H9 (cell line): ENCODE data around the gene CNTD1. TPM values are rescaled to one million over a fixed set of nuclear protein-coding genes. Genes with fewer than 3 reads are reported as not detected.

Experiments
- DNase-seq: peaks from one replicate; pipeline ENCODE4 v3.0.0-alpha.2; 2017
- H2AFZ ChIP-seq: one replicate; pipeline ENCODE4 v1.6.1; 2013; ENCODE audit warnings: mild to moderate bottlenecking, low read length, control low read depth, moderate library complexity
- H2AK5ac ChIP-seq: 2 replicates; pipeline ENCODE4 v1.6.1; 2013; ENCODE audit warnings: low read length, control low read depth, mixed read lengths; ENCODE audit not compliant: insufficient read length
- H2BK120ac ChIP-seq: one replicate; pipeline ENCODE4 v1.6.1; 2013; ENCODE audit warnings: low read depth, mild to moderate bottlenecking, low read length, control low read depth, inconsistent platforms; ENCODE audit not compliant: poor library complexity, severe bottlenecking
- H2BK12ac ChIP-seq: 2 replicates; pipeline ENCODE4 v1.6.1; 2013; ENCODE audit warnings: low read length, control low read depth, mixed read lengths, low read depth; ENCODE audit not compliant: insufficient read length
- H2BK15ac ChIP-seq: 2 replicates; pipeline ENCODE4 v1.6.1; 2013; ENCODE audit warnings: low read depth, low read length, control low read depth
- H2BK20ac ChIP-seq: one replicate; pipeline ENCODE4 v1.6.1; 2013; ENCODE audit warnings: low read depth, mild to moderate bottlenecking, low read length, control low read depth, inconsistent platforms; ENCODE audit not compliant: poor library complexity, severe bottlenecking
- H2BK5ac ChIP-seq: 2 replicates; pipeline ENCODE4 v1.6.1; 2013; ENCODE audit warnings: low read length, control low read depth, mixed read lengths; ENCODE audit not compliant: insufficient read length
- H3K14ac ChIP-seq: 2 replicates; pipeline ENCODE4 v1.6.1; 2013; ENCODE audit warnings: low read length, control low read depth; ENCODE audit not compliant: insufficient read depth
- H3K18ac ChIP-seq: 2 replicates; pipeline ENCODE4 v1.6.1; 2013; ENCODE audit warnings: low read depth, mild to moderate bottlenecking, mixed read lengths, low read length, control low read depth; ENCODE audit not compliant: insufficient read length
- H3K23ac ChIP-seq: 2 replicates; pipeline ENCODE4 v1.6.1; 2013; ENCODE audit warnings: low read length, control low read depth, mixed read lengths, low read depth; ENCODE audit not compliant: insufficient read length
- H3K23me2 ChIP-seq: 2 replicates; pipeline ENCODE4 v1.6.1; 2013; ENCODE audit warnings: low read depth, mild to moderate bottlenecking, mixed read lengths, low read length, control low read depth; ENCODE audit not compliant: insufficient read length, poor library complexity, severe bottlenecking
- H3K27ac ChIP-seq: 2 replicates; pipeline ENCODE4 v1.5.1; 2013; ENCODE audit warnings: low read length, control low read depth, mixed read lengths, low read depth; ENCODE audit not compliant: insufficient read length
- H3K27me3 ChIP-seq: 2 replicates; pipeline ENCODE4 v1.6.1; 2013; ENCODE audit warnings: low read length, control low read depth, inconsistent platforms; ENCODE audit not compliant: insufficient read depth
- H3K4ac ChIP-seq: 2 replicates; pipeline ENCODE4 v1.6.1; 2013; ENCODE audit warnings: low read depth, mild to moderate bottlenecking, control low read depth, inconsistent platforms, low read length, moderate library complexity
- H3K4me1 ChIP-seq: 2 replicates; pipeline ENCODE4 v1.6.1; 2013; ENCODE audit warnings: low read length, control low read depth, inconsistent platforms; ENCODE audit not compliant: insufficient read depth
- H3K4me2 ChIP-seq: 2 replicates; pipeline ENCODE4 v1.6.1; 2013; ENCODE audit warnings: low read length, control low read depth, mixed read lengths; ENCODE audit not compliant: insufficient read length, insufficient read depth
- H3K56ac ChIP-seq: 2 replicates; pipeline ENCODE4 v1.6.1; 2013; ENCODE audit warnings: low read depth, mild to moderate bottlenecking, mixed read lengths, low read length, control low read depth; ENCODE audit not compliant: insufficient read length
- H3K79me1 ChIP-seq: 2 replicates; pipeline ENCODE4 v1.6.1; 2013; ENCODE audit warnings: low read depth, mild to moderate bottlenecking, moderate library complexity, low read length, control low read depth, inconsistent platforms; ENCODE audit not compliant: insufficient read depth, poor library complexity, severe bottlenecking
- H3K79me2 ChIP-seq: 2 replicates; pipeline ENCODE4 v1.6.1; 2013; ENCODE audit warnings: low read length, control low read depth, inconsistent platforms; ENCODE audit not compliant: insufficient read depth
- H3K9ac ChIP-seq: 2 replicates; pipeline ENCODE4 v1.6.1; 2013; ENCODE audit warnings: low read length, control low read depth, mixed read lengths; ENCODE audit not compliant: insufficient read length; ENCODE audit errors: extremely low read depth
- H3K9me3 ChIP-seq: one replicate; pipeline ENCODE4 v1.6.1; 2013; ENCODE audit warnings: low read depth, low read length, inconsistent platforms; ENCODE audit not compliant: control insufficient read depth
- H3T11ph ChIP-seq: one replicate; pipeline ENCODE4 v1.6.1; 2013; ENCODE audit warnings: mild to moderate bottlenecking, low read length, control low read depth, inconsistent platforms
- H4K20me1 ChIP-seq: one replicate; pipeline ENCODE4 v1.6.1; 2013; ENCODE audit not compliant: control insufficient read depth, insufficient read length, insufficient read depth
- H4K5ac ChIP-seq: 2 replicates; pipeline ENCODE4 v1.6.1; 2013; ENCODE audit warnings: low read depth, mild to moderate bottlenecking, mixed read lengths, low read length, control low read depth; ENCODE audit not compliant: insufficient read length
- H4K8ac ChIP-seq: replicated peaks from 2 replicates; pipeline ENCODE4 v1.6.1; 2013; ENCODE audit warnings: low read length, control low read depth, mixed read lengths, low read depth; ENCODE audit not compliant: insufficient read length
- H4K91ac ChIP-seq: 2 replicates; pipeline ENCODE4 v1.6.1; 2013; ENCODE audit warnings: low read depth, mild to moderate bottlenecking, moderate library complexity, mixed read lengths, low read length, control low read depth; ENCODE audit not compliant: insufficient read length
- H3K27ac Mint-ChIP-seq, 3 experiments: 2 replicates in 2 of 3; 3 replicates in 1 of 3; pipeline ENCODE4 v1.8.0; 2020 to 2021; ENCODE audit warnings: mixed read lengths in 3 of 3, mild to moderate bottlenecking in 1 of 3, moderate library complexity in 1 of 3
- H3K27me3 Mint-ChIP-seq: 2 replicates; pipeline ENCODE4 v1.8.0; 2021; ENCODE audit warnings: low read depth, mild to moderate bottlenecking, moderate library complexity, mixed read lengths
- H3K36me3 Mint-ChIP-seq, 3 experiments: 2 replicates in 2 of 3; 3 replicates in 1 of 3; pipeline ENCODE4 v1.8.0; 2020 to 2021; ENCODE audit warnings: low read depth in 3 of 3, mixed read lengths in 3 of 3; ENCODE audit not compliant: insufficient read depth in 1 of 3
- H3K4me1 Mint-ChIP-seq, 2 experiments: 2 replicates each; pipeline ENCODE4 v1.8.0; 2020; ENCODE audit warnings: mixed read lengths in 2 of 2
- H3K4me3 Mint-ChIP-seq, 2 experiments: 2 replicates in 1 of 2; 3 replicates in 1 of 2; pipeline ENCODE4 v1.8.0; 2020 to 2021; ENCODE audit warnings: mild to moderate bottlenecking in 2 of 2, mixed read lengths in 2 of 2, moderate library complexity in 1 of 2
- H3K9me3 Mint-ChIP-seq, 2 experiments: 2 replicates in 1 of 2; 3 replicates in 1 of 2; pipeline ENCODE4 v1.8.0; 2020; ENCODE audit warnings: mild to moderate bottlenecking in 2 of 2, mixed read lengths in 2 of 2, moderate library complexity in 1 of 2
- WGBS: extraction: QIAGEN DNeasy Blood & Tissue Kit; methylation state at CpG from one replicate; pipeline ENCODE4 v1.1.7; 2013; ENCODE audit warnings: missing lambda C conversion rate, low lambda C conversion rate, mixed read lengths; ENCODE audit not compliant: insufficient read length; ENCODE audit errors: extremely low coverage; 5-methylcytosine and 5-hydroxymethylcytosine counted together
- total RNA-seq: library from RNA; stranded (reverse); gene quantifications from 2 replicates; pipeline ENCODE4 v1.2.1, GENCODE V29; 2021
- TF ChIP-seq, protein P1 (sequence below): fragments of 200-600 bp; sonication (generic); conservative IDR thresholded peaks from 3 replicates; pipeline ENCODE4 v1.8.0; 2021; ENCODE audit warnings: antibody characterized with exemption, mild to moderate bottlenecking

The CNTD1 gene
- total RNA-seq, 1 experiment from 2014 or later: not detected

GRCh38 chr17:42835732-42836131, 37.1 kb downstream of the CNTD1 start:
- H3K18ac ChIP-seq: no peak overlapping the region
- H2BK20ac ChIP-seq: no peak overlapping the region
- Mint-ChIP-seq H3K27me3 (no peaks in the 10 kb centered on the region; the same call in 1 of the 2 replicates), H3K4me3 (no peak overlapping the region), H3K4me1 (peaks cover 14 to 17% of the 10 kb centered on the region in 2 experiments), H3K27ac (no peak overlapping the region), H3K36me3 (peaks cover 39 to 67% (median 58%) of the 10 kb centered on the region in 3 experiments), H3K9me3 (no peaks in the 10 kb centered on the region; a peak in 1 of 5 replicates)
- no peak overlapping the region for H2BK120ac ChIP-seq
- no peak overlapping the region for H3K14ac ChIP-seq
- no peak overlapping the region for H4K91ac ChIP-seq
- no peak overlapping the region for H2AFZ ChIP-seq
- no peak overlapping the region for H2AK5ac ChIP-seq
- no peak overlapping the region for H3K4me2 ChIP-seq
- no peak overlapping the region for H4K5ac ChIP-seq
- H4K8ac ChIP-seq: no peak overlapping the region
- H3K4me1 ChIP-seq: no peaks in the 10 kb centered on the region
- H2BK5ac ChIP-seq: no peak overlapping the region
- H3K56ac ChIP-seq: no peak overlapping the region
- H3T11ph ChIP-seq: no peak overlapping the region
- TF ChIP-seq, protein P1, sequence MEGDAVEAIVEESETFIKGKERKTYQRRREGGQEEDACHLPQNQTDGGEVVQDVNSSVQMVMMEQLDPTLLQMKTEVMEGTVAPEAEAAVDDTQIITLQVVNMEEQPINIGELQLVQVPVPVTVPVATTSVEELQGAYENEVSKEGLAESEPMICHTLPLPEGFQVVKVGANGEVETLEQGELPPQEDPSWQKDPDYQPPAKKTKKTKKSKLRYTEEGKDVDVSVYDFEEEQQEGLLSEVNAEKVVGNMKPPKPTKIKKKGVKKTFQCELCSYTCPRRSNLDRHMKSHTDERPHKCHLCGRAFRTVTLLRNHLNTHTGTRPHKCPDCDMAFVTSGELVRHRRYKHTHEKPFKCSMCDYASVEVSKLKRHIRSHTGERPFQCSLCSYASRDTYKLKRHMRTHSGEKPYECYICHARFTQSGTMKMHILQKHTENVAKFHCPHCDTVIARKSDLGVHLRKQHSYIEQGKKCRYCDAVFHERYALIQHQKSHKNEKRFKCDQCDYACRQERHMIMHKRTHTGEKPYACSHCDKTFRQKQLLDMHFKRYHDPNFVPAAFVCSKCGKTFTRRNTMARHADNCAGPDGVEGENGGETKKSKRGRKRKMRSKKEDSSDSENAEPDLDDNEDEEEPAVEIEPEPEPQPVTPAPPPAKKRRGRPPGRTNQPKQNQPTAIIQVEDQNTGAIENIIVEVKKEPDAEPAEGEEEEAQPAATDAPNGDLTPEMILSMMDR: no peak
- DNase-seq: no peak
- no CpG with 5 or more reads among the region's 6 CpGs for WGBS
- no peak overlapping the region for H2BK12ac ChIP-seq
- H3K9ac ChIP-seq: no peak overlapping the region
- no peak overlapping the region for H3K4ac ChIP-seq
- H3K27ac ChIP-seq: no peak overlapping the region
- H2BK15ac ChIP-seq: no peak overlapping the region
- H3K79me2 ChIP-seq: peaks cover 5% of the 10 kb centered on the region; the same call in 1 of the 2 replicates
- no peaks in the 10 kb centered on the region for H3K27me3 ChIP-seq
- no peaks in the 10 kb centered on the region for H3K9me3 ChIP-seq
- H3K79me1 ChIP-seq: peaks cover 3% of the 10 kb centered on the region
- H4K20me1 ChIP-seq: no peaks in the 10 kb centered on the region
- peaks cover 9% of the 10 kb centered on the region for H3K23me2 ChIP-seq
- no peak overlapping the region for H3K23ac ChIP-seq
